Tongue (tissue), 2 donors: ENCODE data around the gene REXO4. TPM values are rescaled to one million over a fixed set of nuclear protein-coding genes. Genes with fewer than 3 reads are reported as not detected.
"Not testable (repeated sequence)": the region's sequence is repeated elsewhere in the genome, so short reads cannot be mapped to it uniquely, and the experiment has no call there.

Source experiments
- DNase-seq: peaks from one replicate; pipeline ENCODE4 v3.0.0-alpha.2; 2015
- total RNA-seq: library from RNA; depleted of rRNA; stranded (reverse); fragments of >200 nt; gene quantifications from one replicate; pipeline ENCODE4 v1.2.3, GENCODE V29; 2014

The REXO4 gene
- total RNA-seq, result 19.0 TPM

GRCh38 chr9:133417541-133418461, at the start of gene REXO4:
TSS of gene REXO4 (minus strand) at chr9:133418010. CDS start at chr9:133417844, 166 bp downstream.
- peak; percentile 93 for DNase-seq

DNA sequence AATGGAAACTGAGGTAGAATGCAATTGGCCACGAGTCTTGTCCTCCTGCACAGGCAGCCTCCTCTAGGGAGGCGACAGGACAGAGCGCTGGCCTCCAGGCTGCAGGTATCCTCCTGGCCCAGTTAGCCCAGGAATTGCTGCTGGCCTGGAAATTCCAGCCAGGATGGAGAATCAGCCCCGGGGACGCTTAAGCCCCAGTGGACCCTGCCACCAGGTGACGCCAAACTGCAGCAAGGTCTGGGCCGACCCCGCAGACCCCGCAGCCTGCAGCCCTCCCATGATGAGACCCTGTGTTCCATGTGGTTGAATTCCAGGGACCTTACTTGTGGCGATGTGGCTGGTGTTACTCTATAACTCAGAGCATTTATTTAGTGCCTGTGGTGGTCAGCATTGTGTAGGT, 49.3 kb upstream of the REXO4 start:
- no peak for DNase-seq

- no peak for DNase-seq
Measured at GRCh38 chr9:133465984-133466383, 48.2 kb upstream of the REXO4 start.

DNA sequence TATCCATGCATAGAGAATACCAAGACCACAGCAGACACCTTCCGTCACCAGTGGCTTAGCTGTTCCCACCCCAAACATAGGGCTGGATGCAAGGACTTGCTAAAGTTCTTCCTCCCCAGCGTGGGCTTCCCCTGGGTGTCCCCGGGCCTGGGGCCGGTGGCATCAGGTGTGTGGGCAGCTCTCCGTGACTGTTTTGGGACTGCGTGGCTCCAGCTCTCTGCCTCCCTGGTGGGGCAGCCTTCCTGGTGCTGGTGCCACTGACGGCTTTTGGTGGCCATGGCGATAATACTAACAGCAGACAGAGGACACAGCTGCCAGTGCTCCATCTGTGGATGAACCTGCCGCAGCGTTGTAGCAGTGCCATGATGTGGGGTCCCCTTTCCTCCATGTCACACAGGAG, 46.8 kb upstream of the REXO4 start:
- DNase-seq, result no peak

DNA sequence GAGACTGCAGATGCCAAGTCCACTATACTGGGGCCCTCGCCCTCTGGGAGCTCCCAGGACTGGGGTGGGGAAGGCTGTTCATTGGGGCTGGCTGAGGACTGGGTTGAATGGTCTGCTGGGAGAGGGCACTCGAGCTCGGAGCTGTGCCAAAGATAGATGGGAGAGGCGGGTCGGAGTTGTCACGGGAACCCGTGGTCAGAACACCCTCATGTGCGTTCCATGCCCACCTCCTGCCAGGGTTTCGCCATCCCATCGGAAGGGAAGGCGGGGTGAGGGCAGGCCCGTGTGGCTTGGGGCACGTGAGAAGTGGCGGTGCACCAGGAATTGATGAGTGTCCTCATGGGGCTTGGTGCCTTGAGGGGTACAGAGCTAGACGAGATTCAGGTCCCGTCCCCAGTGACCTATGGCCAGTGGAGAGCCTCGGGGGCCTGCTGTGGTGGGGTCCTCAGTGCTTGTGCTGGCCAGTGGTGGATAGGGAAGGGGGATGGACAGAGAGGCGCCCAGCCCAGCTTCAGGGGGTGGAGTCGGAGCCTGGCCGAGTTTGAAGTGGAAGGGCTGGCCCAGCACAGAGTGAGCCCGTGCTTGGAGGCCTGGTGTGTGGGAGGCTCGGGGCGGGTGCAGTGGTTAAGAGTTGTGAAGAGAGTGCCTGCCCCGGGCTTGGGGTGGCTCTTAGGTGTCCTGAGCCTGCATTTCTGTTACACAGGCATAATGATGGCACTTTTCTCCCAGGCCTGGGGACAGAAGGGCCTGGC, 46.2 kb upstream of the REXO4 start:
- no peak for DNase-seq

DNA sequence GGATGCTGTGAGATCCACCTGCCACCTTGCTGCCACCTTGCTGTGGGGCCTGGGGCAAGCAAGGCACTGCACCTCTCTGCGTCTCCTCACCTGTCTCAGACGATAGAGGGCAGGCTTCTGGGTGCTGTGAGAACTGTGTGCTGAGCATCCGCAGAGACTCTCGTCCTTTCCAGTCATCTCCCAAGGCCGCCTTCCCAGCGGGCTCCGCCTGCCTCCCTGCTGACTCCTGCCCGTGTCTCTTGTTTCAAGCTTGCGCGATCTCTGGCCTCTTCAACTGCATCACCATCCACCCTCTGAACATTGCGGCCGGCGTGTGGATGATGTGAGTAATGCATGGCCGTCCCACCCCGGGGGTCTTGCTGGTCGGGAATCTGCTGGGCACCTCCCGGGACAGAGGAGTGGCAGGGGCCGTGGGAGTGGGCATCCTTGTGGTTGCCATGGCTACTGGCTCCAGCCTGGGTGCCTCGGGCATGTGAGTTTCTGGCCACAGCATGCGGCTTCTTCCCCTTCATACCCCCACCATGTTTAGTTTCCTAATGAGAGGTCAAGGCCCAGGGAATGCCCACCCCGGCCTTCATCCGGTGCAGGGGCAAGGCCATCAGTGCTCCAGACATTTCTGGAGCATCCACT, 45.5 kb upstream of the REXO4 start:
- no peak for DNase-seq

GRCh38 chr9:133461975-133462374, 44.2 kb upstream of the REXO4 start:
- no peak for DNase-seq

DNA sequence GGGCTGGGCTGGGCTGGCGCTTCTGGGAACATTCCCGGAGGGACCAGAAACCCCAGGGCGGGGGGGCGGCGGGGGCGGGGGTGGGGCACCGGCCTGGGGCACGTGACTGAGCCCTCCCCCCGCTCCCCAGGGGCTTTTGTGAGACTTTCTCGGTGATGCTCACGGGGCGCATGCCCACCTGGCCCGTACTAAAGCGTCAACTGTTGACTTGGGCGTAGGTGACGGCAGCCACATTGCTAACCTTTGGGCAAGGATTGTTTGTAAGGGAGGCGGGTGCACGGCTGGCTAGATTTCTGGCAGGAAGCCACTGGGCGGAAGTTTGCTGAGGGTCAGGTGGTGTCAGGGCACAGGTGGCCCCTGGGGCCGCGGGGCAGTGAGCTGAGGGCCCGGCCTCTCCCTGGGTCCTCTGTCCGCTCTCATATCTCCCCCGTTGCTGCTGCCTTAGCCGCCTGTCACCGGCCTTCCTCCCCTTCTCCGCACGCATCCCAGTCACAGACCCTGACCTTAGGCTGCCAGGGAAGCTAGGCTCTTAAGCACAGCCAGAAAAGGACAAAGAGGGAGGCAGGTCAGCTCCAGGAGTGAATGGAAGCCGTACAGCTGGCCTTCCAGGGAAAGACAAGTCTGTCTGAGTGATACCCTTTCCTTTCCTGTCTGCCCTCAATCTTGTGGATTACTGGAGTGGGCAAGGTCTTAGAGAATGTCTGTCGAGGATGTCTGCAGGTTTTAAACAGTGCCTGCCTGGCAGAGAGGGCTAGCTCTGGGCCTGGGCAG, 42.8 kb upstream of the REXO4 start:
- peak; percentile 68 for DNase-seq

GRCh38 chr9:133459476-133460404, 41.9 kb upstream of the REXO4 start, which contains the start of gene CACFD1:
TSS of gene CACFD1 (plus strand) at chr9:133459978. CDS start at chr9:133460067, 89 bp downstream.
- peak; percentile 97 for DNase-seq

GRCh38 chr9:133458643-133459312, 41.0 kb upstream of the REXO4 start:
- DNase-seq, result no peak

- DNase-seq, result no peak
Measured at GRCh38 chr9:133457748-133458147, 39.9 kb upstream of the REXO4 start.

DNA sequence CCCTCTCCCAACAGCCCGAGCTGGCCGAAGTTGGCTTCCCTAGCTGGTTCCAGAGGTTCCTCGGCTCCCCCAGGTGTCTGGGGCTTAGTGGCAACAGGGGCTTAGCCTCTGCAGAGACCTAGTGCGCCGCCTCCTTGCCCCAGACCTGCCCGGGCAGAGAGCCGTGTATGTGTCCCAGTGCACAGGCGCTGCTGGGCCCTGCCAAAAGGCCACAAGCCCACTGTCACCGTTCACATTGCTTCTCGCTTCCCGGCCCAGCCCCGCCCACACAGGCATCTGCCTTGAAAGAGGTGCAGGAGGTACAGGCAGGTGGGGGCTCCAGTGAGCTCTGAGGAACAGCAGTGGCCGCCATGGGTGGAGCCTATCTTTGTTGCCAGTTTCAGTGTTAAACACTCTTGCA, 39.4 kb upstream of the REXO4 start:
- DNase-seq, result no peak

- DNase-seq, result no peak
Measured at GRCh38 chr9:133456409-133456808, 38.6 kb upstream of the REXO4 start.

- no peak for DNase-seq
Measured at GRCh38 chr9:133455936-133456335, 38.1 kb upstream of the REXO4 start.

DNA sequence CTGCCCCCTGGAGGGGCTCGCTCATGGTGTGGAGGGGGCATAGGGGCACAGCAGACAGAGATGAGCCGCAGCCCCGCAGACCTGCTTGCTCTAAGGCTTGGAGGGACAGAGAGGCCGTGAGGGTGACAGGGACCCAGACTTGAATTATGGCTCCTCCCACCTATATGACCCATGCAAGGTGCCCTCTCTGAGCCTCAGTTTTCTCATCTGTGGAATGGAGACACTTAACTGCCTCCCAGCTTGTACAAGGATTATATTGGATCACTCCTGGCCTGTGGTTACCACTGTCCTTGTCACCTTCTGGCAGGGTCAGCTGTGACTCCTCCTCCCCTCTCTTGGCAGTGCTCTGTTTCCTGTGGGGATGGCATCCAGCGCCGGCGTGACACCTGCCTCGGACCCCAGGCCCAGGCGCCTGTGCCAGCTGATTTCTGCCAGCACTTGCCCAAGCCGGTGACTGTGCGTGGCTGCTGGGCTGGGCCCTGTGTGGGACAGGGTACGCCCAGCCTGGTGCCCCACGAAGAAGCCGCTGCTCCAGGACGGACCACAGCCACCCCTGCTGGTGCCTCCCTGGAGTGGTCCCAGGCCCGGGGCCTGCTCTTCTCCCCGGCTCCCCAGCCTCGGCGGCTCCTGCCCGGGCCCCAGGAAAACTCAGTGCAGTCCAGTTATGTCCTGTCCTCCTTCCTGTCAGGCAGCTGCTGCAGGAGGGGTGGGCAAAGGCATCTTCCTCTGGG, 37.3 kb upstream of the REXO4 start:
- DNase-seq, result no peak

DNA sequence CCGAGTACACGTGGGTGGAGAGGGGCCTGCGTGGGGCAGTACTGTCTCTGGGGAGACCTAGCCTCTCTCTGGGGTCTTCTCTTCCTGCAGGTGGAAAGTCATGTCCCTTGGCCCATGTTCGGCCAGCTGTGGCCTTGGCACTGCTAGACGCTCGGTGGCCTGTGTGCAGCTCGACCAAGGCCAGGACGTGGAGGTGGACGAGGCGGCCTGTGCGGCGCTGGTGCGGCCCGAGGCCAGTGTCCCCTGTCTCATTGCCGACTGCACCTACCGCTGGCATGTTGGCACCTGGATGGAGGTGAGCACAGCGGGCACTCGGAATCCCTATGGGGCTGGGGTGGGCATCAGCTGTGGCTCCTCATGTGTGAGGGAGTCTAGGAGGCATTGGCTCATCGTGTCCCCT, 36.5 kb upstream of the REXO4 start:
- DNase-seq, result no peak

GRCh38 chr9:133453651-133454050, 35.8 kb upstream of the REXO4 start:
- peak; percentile 25 for DNase-seq

GRCh38 chr9:133452562-133452961, 34.8 kb upstream of the REXO4 start:
- no peak for DNase-seq

DNA sequence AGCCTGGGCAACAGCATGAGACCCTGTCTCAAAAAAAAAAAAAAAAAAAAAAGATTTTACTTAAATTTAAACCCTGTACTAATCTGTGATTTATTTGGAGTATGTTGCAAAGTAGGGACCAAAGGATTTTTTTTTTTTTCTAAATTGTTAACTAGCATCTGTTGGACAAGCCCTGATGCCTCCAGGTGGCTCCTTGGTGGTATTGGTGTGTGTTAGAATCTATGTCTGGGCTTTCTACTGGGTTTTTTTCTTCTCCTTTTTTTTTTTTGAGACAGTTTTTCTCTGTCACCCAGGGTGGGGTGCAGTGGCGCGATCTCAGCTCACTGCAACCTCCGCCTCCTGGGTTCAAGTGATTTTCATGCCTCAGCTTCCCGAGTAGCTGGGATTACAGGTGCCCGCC, 34.1 kb upstream of the REXO4 start:
- not testable (repeated sequence) for DNase-seq

DNA sequence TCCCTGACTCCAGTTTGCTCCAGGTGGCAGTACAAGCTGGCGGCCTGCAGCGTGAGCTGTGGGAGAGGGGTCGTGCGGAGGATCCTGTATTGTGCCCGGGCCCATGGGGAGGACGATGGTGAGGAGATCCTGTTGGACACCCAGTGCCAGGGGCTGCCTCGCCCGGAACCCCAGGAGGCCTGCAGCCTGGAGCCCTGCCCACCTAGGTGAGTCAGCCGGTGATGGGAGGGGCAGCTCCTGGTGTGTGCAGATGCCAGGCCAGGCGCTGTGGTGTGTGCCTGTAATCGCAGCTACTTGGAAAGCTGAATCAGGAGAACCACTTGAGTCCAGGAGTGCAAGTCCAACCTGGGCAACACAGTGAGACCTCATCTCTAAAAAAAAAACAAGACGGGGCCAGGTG, 31.9 kb upstream of the REXO4 start:
- DNase-seq, result no peak
